Activated effector memory CD4-positive, alpha-beta T cell treated with anti-CD3 and anti-CD28 coated beads, Interleukin-2, amount 50 U/mL, for 16 hours (primary cell): ENCODE data around the gene CCBE1.
"Not testable (repeated sequence)": the region's sequence is repeated elsewhere in the genome, so short reads cannot be mapped to it uniquely, and the experiment has no call there.

Source experiments
- DNase-seq: peaks from one replicate; pipeline ENCODE4 v3.0.0-alpha.2; 2020

CCBE1 gene

DNA sequence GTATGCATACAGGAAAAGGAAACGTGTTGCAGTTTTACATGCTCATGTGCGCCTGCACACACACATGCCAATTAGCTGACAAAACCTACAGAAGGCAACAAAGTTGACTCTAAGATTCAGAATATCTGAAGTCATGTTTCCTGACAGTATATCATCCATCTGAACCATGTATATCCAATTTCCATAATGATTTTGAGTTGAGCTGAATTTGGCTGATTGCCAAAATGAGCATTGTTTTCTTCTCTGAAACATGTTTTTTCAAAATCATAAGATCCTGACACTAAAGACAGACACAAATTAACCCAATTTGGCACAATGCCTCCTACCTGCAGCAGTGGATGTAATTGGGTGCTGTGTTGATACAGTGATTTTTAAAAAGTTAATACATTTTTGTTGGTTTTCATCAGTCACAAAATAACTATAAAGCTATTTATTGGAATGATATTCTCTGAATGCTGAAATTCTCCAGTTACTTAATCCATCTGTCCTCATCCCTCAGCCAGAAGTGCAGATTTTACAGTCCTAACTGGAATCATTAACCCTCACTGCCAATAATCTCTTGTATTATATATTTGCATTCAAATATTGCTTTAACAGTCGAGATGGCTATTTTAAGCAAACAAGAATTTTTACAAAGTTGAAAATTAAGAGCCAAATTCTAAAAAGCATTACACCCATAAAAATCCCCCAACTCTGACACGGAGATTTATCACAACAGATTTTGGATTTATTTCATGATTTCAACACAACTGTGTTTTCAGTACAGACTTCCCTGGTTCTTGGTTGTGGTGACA lies 176.5 kb downstream of the CCBE1 start:
- DNase-seq = no peak

DNA sequence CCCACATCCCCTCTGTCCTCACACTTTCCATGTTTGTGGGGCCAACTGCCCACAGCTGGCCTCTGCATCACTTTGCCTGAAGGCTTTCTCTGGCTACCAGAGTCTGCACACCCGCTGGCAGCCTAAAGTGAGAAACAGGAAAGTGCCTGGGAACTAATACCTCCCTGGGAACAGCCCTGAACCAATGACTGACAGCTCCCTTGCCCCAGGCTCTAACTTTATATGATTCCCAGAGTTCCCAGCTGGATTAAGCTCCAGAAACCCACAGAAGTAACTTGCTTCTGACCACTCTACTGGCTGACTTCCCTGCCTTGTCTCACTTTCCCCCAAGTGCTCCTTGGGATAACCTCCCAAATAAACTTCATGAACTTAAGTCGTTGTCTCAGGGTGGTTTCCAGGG lies 178.5 kb downstream of the CCBE1 start:
- DNase-seq = no peak

DNA sequence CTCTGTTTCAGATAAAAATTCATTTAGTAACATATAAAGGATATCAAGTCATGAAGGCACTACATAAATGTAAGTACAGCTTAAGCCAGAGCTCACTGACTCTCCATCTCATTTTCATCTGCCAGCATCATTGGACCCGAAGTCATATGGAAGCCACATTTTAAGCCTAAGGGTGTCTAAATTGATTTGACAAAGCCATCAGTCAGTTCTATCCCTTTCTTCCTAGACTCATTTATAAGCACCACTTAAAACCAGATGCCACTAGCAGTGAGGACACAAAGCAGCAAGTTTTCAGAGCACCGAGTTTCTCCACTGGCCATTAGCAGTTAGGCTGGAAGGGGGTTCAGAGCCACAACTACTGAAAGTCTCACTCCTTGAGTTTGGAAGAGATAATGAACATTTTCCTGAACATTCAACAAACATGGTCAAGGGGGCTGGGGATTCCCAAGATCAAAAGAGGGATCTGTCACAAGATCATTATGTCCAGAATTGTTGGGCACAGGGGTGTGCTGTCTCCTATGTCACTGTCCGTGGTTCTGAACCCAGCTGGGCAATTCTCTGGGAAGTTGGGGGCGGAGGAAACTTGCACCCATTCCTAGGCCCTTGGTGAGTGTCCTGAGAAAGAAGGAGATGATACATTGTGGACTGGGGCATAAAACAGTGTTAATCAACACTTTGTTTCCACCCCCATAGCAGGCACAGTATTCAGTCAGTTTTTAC lies 179.6 kb downstream of the CCBE1 start:
- DNase-seq = no peak

DNA sequence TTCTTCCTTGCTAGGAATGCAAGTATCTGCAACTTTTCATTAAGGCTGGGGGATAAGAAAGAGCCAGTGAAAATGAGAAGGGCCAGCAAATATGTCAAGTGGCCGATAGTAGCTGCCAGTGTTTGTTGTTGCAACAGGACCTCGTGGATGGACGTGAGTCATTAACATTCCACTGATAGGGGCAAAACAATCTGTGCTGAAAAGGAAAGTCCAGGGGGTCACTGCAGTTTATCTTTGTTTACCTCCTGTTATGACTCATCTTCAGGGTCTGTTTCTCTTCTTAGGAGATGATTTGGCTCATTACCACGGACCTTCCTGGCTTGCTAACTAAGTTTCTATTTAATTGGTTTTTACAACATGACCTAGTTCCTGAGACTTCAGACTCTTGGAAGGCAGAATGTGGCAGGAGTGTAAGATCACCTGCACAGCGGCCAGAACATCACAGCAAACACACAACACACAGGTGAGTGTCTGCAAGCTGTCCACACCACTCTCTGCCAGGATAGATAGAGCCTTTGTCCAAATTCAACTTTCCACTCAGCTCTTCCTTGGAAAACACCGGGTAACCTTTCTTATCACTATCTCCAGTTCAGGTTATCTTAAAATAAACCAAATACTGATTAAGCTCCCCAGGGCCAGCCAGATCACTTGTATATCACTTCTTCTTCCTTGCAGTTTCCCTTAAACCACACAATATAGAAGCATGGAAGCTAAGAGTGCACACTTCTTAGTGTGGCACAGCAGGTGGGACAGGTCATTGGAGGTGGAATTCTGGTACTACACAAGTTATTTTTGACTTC lies 180.7 kb downstream of the CCBE1 start:
- DNase-seq = no peak

DNA sequence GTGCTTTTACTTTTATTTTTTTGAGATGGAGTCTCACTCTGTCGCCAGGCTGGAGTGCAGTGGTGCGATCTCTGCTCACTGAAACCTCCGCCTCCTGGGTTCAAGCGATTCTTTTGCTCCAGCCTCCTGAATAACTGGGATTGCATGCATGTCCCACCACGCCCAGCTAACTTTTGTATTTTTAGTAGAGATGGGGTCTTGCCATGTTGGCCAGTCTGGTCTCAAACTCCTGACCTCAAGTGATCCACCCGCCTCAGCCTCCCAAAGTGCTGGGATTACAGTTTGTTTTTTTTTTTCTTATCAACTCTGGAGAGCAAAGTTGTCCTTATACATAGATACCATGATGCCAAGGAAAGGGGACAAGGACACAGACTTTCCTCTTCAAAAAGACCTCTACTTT lies 181.3 kb downstream of the CCBE1 start:
- DNase-seq = not testable (repeated sequence)

DNA sequence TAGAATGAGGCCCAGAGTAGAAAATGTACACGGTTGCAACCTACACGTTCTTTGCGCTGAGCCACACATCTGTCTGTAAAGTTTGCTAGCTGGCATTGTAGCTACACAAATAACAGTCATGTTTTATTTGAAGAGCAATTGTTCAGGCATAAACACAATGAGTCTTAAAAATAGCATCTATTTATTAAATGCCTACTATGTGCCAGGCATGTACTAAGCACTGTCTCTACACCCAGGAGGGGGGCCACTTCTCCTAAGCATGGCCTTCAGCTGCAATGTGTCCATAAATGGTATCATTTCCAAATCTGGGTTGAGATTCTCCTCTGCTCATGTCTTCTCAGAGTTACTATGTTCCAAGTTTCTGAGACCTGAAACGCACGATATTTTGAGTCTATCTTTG lies 182.1 kb downstream of the CCBE1 start:
- no peak for DNase-seq

DNA sequence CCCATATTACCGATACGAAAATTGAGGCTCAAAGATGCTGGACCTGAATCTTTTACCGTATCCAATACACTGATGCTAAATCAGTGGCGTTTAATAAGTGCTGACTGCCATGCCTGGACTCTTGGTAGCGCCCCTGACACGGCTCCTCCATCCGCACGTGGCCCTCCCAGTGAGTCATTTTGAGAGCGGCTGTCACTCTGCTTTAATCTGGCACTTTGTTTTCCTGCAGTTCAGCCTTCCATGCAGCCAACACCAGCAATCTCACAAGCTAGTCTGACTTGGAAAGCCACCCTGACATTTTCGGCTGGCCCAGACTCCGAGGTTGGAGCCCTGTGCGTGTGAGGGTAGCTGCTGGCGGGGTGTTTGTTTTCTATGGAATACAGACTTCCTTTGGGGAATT lies 183.0 kb downstream of the CCBE1 start:
- DNase-seq = no peak

DNA sequence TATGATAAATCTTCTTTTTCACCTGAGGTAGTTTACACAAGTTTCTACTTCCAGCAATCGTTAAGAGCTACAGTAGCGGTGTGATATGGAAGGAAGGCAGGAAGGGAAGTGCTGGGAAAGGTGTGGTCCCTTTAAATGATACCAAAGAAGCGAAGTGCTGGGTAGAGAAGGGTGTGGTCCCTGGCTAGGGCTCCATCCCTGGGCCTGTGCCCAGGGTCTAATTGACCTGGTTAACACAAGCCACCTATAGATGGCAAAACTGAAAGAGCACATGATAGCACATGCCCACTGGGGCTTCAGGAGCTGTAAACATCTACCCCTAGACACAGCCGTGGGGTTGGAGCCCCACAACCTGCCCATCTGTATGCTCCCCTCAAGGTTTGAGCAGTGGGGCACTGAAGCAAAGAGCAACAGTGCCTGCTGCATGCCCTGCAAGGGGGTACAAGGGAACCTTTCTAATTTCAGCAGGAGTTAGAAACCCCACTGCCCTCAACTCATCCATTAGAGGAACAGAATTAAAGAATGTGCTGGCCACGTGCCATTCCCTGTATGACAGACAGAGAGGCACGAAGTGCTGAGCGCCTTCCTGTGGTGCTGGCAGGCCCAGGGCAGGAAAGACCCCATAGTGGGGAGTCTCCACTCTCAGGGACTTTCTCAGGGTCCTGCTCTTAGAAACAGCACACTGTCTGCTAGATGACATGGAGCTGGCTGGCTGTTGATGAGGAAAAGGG lies 185.0 kb downstream of the CCBE1 start:
- DNase-seq = no peak

DNA sequence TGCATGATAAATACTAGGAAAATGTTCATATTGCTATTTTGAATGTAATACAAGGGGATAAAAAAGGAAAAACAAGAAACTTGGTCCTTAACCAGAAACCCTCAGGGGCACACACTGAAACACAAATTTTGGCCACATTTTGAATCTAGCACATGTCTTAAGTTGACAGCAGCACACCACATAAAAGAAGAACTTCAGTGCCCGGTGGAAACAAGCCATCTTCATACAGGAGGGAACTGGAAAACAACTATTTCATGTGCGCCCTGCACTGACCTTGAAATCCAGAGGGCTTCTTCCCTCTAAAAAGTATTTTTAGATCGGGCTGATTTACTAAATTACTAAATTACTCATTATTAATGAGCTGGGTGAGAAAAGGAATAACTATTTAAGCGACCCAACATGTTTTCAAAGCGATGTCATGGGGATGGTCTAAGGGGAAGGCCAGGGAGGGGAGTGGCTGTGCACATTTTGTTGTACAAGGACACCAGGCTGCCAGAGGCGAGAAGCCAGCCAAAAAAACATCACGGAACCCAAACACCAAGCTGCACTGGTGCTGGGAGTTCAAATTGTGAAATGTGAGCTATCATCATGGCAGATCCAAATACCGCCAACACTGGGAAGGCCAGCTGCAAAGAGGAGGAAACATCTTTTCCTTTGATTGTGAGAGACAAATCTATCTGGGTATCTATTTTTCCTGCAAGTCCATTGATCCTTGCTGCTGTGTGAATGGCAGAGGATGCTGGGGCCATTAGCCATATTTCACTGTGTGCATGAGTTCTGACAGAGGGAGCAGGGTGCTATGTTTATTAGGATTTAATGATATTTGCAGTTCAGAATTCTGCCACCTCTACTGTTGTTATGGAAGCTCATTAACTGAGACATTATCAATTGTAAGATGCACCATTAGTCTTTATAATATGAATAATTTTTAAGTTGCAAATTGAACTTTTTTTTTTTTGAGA lies 187.5 kb downstream of the CCBE1 start:
- no peak for DNase-seq

DNA sequence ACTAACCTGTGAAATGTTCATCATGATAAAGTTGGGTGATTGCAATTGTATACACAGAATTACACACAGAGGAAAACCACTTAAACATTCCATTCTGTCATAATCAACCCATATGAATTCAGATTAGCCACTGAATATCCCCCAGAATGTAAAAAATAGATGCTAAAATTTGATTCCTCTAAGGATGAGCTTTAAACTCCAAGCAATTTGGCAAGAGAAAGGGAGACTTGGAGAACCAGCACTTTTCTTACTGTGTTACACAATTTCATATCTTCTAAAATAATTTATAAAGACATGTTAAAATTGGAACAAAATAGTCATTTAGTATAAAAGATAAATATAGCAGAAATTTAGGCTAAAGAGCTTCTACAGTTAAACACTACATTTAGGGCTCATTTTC lies 191.9 kb downstream of the CCBE1 start:
- no peak for DNase-seq

DNA sequence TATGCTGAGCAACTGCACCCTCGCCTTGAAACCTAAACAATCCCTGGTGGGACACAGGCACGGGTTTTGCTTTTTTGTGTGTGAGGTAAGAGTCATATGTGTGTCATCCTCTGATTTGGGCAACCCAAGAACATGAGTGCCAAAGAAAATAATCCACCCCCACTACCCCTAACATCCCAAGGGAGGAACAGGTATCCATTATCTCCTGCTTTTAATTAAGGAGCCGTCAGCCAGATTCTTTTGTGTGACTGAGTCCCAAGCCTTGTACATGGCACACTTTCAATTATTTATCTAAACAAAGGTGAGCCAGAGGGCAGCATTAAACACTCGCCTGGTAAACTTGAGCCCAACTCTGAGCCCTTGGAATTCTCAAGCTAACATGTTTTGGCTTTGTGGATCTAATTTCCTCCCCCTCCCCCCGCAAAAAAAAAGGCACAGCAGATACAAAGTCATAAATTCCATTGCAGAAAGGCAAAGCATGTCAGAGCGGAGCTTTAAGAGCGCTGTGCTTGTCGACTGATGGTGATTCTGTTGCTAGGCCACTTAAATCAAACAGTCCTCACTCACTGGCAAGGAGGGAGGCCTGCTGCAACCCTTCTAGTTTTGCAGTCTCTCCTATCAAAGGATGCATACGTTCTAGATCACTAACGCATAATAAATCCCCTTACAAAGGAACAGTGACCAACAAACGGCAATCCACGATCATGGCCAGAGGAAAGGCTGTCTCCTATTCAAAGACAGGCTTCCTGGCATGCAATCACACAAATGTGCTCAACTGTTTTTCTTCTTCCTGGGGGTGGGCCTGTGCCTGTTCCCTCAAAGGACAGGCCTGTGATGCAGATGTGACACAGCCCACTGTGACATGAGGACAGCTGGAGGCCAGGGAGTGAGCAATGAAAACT lies 194.7 kb downstream of the CCBE1 start:
- no peak for DNase-seq

DNA sequence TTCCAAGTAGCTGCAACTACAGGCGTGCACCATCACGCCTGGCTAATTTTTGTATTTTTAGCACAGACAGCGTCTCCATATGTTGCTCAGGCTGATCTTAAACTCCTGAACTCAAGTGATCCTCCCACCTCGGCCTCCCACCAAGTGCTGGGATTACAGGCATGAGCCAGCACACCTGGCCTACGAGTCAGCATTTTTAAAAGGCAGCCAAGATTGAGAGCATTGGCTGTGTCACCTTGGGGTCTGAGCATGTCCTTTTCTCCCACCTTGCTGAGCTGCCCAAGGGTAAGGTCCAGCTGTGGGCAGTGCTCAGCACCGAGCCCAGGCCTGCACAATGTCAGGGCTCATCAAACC lies 195.3 kb downstream of the CCBE1 start:
- DNase-seq = no peak

DNA sequence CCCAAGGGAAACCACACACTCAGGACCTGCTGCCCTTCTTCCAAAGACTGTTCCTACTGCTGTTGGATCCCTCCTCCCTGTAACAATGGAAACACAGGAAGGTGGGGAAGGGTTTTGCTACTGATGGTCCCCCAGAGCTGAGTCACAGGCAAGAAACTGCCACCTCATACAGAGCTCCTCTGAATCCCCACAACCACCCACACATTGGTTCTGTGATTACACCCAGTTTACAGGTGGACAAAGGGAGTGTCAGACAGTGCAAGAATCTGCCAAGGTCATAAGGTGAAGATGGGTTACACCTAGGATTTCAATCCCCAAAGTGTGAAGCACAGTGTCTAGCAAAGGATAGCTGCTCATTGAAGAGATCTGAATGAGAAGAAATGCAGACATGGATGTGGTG lies 196.5 kb downstream of the CCBE1 start:
- DNase-seq = no peak

DNA sequence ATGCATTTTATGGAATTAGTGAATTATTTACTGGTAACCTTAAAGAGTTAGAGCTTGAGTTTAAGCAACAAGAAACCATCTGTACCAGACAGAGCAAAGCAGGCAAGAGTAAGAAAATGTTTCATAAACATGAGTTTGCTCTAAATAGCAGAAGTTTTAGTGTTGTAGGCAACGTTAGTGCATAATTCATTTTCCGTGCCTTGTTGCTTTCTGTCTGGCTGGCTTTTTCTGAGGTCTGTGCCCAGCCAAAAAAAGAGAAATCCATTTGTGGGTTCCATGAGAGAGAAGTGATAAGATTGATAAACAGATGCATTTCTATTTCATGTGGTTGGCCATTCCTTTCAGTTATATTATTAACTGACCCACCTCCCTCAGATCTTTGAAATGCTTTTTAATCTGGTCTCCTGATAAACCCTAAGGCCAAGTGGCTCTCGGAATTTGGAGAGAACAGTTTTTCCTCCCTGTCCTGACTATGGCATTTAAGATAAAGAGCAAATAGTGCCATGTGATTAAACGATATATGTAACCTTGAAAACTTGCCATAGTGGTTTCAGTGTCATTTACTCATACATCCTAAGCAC lies 198.6 kb downstream of the CCBE1 start:
- DNase-seq = no peak

DNA sequence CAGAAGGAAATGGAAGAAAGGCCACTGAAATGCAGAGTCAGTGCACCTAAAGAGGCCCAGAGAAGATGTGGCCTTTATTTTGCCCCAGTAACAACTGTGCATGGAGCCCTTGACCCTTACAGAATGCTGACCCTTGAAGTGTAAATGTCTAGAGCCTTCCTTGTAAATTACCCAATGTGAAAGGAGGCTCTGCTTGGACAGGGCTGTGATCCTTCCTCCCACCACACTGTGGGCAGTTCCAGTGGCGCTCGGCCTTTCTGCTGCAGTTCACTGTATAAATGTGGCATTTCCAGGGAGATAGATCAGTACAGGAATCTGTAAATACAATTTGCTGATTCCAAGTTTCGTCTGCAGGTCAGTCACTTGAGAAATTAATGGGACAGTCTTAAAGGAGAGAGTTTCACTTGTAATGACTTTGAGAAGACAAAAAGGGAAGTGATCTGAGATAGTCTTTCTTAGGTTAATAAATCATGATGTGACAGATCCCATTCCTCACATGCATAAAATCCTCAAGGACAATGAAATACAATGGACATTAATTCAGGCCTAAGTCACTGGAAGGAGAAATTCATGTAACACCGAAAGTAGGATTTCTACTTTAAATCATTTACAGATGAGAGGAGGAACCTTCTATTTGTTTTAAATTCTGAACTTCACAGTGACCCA lies 204.3 kb downstream of the CCBE1 start:
- DNase-seq = no peak

DNA sequence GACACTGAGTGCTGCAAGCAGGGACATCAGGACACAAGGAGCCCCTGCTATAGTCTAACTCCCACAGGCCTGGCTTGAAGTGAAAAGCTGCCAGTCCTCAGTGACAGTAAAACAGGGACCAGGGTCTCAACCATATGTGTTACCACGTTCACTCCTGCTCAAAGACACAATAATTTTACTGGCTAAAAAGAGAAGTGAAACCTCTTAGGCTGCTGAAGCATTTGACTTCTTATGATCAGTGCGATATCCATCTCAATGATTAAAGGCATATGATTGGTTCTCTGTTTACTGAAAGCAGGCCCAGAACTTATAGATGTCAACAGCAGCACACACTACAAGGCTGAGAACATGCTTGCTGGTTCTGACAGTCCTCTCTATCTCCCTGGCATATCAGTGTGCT lies 208.3 kb downstream of the CCBE1 start:
- DNase-seq = no peak

DNA sequence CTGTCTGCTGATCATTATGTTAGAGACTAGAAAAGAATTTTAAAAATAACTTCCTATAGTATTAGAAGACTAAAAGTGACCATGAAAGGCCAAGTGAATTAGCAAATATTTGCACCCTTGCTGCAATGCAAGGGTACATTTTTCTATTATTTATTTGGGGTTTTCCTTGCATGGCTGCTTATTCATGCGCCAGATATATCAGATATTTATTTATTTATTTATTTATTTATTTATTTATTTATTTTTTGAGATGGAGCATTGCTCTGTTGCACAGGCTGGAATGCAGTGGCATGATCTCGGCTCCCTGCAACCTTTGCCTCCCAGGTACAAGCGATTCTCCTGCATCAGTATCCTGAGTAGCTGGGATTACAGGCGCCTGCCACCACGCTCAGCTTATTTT lies 211.8 kb downstream of the CCBE1 start:
- DNase-seq = no peak

DNA sequence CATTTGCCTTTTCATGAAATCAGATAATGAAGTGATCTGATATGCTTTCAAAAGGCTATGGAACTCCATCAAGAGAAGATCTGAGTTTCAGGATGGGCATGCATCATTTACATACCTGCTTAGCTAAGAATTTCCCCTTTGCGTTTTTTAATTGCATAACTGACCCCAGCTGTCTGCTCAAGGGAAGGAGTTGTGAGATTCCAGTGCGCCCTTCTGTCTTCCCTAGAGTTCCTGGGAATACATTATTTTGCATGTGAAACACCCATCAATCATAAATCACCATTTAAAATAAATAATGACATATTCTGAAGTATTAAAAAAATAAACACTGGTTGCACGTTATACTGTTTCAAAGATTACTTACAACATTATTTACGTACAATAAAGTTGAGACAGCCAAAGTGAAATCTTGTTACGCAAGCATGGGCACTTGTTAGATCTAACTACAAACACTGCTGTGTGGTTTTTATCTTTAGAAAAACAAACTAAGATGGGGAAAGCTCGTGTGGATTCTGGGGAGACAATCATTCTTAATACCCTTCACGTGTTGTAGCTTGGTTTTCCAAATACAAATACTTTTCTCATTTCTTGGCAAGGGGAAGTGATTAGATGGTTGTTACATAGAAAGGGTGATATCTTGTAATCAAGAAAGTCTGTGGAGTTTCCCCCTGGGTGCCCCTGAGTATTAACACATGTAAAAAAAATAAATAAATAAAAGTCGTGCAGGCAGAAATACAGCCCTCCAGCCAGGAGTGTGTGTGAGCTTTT lies 212.5 kb downstream of the CCBE1 start:
- DNase-seq = no peak

DNA sequence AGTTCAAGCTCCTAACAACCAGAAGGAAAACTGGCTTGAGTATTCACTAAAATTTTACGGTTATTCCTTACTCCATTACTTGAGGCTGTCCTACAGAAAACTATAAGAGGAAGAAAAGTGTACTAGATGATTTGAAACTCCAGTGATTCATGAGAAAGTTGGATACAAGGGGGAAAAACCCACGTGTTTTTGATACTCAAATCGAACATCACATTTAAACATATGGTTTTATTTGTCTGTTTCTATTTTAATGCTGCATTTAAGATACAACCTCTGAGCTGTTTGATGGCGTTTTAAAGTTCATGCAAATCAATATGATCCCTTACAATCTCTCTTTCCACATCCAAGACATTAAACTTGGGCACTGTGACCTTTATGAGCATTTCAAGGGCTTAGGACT lies 213.1 kb downstream of the CCBE1 start:
- DNase-seq = no peak
